G401.6 (cell line): ENCODE results near the gene SMIM41.

ENCODE experiments used
- FAIRE-seq: peaks from 2 replicates; lab custom pipeline; 2012; peaks lifted over from hg19 to GRCh38; lab: Jason Lieb, UNC

Gene SMIM41

DNA sequence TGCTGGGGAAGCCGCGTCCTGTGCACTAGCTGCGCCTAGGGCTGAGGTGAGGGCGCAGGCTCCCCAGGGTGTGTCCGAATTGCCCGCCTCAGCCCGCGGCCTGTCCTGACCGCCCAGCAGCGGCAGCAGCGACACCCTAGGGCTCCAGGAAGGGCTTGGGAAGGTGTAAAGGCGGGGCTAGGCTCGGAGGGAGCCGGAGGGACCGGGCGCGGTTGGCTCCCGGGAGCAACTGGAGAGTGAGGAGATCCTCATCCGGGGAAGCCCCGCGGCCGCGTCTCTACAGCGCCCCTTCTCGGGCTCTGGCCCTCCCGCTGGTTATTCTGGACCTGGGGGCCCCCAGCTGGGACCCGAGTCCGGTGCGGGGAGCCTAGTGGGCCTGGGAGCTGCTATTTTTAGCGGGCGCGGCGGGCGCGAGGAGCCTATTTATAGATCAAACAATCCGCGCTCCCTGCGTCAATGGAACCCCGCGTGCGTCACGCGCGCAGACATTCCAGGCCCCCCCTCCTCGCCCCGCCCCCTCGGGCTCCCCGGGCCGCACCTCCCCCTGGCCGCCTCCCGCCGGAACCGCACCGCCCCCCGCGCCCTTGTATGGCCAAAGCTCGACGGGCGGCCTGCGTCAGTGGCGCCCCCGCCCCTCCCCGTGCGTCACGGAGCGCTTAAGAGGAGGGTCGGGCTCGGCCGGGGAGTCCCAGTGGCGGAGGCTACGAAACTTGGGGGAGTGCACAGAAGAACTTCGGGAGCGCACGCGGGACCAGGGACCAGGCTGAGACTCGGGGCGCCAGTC, 28.6 kb upstream of the SMIM41 start, which contains the start of gene NR4A1:
Gene NR4A1, plus strand, starts transcription at position 685 of the 784 bp plus-strand sequence. CDS start 2,887 bp downstream, outside the sequence.
- FAIRE-seq: no peak

DNA sequence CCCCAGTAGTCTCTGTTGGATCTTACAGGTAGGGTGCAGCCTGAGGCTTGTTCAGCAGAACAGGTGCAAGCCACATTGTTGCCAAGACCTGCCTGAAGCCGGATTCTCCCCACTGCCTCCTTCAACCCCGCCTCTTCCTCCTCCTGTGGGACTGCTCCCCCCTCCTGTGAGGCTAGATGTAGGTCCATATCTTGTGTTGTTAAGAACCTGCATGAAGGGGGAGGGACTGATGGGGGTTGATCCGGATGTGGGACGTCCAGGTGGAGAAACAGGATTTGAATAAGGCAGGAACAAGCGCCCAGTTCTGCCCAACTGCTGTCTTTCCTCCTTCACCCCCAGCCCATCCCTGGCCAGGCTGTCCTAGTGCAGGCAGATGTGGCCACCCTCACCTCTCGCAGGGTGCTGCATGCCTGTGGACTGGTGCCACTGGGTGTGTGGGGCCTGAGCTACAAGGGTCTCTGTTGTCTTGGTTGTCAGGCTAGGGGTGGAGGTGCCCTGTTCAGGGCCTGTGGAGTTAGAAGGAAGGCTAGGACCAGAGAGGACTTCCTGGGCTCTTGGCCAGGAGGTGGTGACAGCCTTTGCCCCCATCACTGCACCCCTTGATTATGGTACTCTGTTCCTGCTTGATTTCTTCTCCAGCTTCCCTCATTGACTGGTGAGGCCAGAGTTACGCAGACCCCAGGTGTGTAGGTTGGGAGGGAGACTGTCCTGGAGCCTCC, 26.9 kb upstream of the SMIM41 start:
- FAIRE-seq: no peak

DNA sequence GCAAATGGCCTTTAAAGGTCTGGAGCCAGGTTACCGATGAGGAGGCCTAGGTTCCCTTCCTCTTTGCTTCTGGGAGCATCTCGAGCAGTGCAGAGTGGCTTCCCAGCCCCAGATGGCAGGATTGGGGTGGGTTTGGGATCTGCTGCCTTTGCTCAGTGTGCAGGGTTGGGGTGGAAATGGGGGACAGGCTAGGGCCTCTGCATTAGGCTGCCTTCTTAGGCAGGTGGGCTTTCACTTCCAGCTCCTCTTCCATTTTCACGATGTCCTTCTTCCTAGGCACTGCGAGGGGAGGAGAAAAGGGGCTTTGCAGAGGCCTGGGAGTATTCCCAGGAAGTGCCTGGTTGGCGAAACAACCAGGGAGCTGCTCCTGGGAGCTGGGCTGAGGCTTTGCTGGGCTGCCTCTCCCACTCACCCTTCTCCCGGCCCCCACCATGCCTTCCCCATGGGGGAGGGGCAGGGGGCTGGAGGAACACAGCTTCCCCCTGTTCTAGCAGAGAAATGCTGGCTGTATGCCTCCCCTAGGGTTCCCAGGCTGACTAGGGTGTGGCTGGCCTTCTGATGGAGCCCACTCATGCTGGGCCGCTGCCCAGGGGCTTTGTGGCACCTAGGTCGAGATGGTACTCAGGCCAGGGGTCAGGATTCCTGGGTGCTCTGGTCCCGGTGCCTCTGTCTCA, 25.8 kb upstream of the SMIM41 start:
- FAIRE-seq: no peak

GRCh38 chr12:52054231-52054832, 25.2 kb upstream of the SMIM41 start:
- FAIRE-seq: no peak

DNA sequence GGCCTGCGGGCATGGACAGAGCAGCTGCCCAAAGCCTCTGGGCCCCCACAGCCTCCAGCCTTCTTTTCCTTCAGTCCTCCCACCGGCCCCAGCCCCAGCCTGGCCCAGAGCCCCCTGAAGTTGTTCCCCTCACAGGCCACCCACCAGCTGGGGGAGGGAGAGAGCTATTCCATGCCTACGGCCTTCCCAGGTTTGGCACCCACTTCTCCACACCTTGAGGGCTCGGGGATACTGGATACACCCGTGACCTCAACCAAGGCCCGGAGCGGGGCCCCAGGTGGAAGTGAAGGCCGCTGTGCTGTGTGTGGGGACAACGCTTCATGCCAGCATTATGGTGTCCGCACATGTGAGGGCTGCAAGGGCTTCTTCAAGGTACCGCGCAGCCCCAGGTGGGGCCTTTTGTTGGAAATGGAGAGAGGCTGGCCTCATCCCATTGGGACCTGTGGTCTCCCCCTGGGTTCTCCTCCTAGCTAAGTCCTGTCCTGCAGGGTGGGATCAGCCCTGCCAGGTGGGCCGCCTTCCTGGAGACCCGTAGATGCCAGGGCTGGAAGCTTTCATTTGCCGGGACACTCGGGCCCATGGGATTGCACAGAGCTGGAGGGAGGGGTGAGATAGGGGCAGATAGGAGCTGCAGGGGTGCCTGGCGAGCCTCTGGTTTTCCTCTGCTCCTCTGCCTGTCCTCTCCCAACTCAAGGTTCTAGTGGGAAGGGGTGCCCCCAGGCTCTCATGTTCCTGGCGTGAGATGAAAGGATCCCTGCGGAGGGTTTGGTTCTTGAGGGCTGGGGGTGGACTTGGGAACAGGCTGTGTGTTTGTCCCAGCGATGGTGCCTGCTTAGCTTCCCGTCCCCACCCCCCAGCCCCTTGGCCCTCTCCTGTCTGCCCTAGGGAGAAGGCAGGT, 24.4 kb upstream of the SMIM41 start:
- FAIRE-seq: no peak

DNA sequence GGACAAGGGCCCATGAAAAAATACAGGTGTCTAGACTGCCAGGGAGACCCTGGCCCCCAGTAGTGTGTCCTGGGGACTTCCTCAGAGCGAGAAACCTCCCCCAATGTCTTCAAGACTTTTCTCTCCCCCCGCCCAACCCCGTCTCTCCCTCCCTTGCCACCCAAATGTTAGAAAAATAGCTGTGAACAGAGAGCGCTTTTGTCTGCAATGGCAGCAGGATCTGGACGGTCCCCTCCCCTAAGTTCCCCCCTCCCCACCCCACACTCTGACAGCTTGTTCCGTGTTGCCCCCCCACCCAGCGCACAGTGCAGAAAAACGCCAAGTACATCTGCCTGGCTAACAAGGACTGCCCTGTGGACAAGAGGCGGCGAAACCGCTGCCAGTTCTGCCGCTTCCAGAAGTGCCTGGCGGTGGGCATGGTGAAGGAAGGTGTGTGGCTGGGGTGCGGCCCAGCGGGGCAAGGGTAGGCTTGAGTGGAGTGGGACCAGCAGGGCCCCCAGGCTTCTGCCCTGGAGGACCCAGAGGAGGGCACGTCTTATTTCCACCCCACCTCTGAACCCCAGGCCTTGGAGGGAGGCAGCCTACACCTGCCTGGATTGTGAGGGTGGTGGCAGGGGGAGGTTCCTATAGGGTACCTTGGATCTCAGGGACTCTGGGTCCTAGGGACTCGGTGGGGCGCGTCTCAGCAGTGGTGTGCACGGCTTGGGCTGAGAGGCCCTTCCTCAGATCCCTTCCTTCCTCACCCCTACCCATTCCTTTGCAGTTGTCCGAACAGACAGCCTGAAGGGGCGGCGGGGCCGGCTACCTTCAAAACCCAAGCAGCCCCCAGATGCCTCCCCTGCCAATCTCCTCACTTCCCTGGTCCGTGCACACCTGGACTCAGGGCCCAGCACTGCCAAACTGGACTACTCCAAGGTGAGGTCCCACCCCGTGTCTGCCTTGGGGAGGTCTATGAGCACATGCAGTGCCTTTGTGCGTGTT, 23.5 kb upstream of the SMIM41 start:
- no peak for FAIRE-seq

- no peak for FAIRE-seq
Measured at GRCh38 chr12:52056801-52057637, 22.5 kb upstream of the SMIM41 start.

DNA sequence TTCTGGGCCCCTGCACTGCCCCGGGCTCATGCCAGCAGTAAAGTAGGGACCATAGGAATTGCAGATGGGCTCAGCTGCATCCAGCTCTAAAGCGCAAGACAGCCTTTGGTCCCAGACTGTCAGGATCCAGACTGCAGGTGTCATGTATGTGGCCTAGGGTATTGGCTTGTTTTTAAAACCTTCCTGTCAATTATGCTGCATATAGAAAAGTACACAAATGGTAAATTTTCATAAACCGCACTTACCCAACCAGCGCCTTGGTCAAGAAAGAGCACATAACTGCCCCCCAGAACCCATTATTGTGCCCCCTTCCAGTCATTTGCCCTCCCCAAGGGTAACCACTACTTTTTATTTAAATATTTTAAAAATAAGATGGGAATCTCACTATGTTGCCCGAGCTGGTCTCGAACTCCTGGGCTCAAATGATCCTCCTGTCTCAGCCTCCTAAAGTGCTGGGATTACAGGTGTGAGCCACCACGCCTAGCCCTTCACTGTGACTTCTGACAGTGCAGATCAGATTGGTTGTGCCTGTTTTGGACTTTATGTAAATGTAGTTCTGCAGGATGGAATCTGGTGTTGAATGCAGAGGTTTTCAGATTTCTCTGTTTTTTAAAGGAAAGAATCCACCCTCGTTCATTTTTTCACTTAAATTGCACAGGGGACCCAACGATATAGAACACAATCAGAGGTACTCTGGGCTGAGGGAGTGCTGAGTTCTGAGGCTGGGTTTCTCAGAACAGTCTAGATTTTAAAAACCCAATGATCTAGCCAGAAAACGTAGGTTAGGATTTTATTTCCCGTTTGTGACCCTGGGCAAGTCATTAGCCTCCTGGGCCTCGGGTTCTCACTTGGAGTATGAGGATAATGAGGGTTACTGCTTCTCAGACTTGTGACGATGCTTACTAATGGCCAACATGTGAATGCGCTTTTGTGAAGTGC, 21.6 kb upstream of the SMIM41 start:
- FAIRE-seq: no peak

GRCh38 chr12:52058631-52059361, 20.7 kb upstream of the SMIM41 start:
- no peak for FAIRE-seq

DNA sequence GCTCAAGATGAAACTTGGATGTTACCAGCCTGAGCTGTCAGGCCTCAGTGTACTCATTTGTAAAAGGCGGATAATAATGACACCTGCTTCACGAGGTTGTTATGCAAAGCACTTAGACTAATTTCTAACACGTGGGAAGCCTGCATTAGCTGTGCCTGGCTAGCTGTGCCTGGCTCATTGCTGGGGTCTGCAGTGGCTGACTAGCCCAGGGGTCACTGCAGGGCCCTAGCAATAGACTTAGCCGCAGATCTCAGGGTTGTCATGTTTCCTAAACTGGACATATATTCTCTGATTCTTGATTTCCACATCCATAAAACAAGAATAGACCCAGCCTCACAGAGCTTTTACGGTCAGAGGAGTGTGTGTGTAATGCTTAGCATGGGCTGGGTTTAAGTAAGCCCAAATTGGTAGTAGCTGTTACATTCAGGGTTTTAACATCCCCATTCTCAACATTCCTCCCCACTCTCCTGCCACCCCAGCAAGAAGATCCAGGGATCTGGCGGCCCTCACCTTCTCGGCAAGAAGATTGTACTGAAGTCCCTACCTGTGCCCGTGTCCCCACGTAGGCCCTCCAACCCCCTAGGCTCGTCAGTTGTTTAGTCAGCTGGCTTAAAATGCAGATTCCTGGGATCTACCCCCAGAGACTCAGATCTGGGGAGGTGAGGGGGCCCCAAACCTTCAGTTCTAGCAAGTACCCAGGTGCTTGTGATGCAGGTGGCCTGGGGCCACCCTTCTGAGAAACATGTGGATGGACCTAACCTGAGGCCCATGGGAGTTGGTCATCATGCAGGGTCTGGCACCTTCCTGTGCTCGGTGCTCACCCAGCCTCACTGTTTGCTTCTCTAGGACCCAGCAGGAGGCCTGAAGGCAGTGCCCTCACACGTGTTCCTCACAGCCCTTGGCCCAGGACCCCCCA, 19.7 kb upstream of the SMIM41 start:
- FAIRE-seq: no peak

DNA sequence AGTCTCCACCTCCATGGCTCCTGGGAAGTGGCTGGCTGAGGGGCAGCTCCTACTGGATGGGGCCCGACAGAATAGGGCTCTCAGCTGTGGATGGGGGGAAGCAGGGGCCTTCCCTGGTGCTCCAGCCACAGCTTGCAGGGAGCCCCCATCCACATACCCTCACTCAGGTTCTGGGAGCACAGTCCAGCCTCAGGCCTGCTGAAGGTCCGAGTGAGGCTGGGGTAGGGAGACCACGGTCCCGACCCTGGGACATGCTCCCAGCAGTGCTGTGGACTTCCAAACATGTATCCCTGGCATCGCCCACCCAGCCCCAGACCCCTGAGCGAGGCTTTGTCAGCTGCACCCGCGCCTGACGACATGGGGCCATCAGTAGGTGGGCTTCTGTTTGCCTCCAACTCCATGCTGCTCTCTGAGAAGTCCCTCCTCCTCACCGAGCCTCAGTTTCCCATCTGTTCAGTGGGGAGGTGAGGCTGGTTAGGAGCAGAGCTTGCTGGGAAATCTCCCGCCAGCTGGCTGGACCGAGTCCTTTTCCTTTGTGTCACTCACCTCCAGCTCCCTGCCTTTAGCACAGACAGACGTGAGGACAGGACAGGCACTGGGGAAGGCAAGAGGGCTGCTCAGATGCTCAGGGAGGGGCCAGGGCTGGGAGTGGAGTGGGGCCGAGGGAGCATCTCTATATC, 18.9 kb upstream of the SMIM41 start:
- no peak for FAIRE-seq

DNA sequence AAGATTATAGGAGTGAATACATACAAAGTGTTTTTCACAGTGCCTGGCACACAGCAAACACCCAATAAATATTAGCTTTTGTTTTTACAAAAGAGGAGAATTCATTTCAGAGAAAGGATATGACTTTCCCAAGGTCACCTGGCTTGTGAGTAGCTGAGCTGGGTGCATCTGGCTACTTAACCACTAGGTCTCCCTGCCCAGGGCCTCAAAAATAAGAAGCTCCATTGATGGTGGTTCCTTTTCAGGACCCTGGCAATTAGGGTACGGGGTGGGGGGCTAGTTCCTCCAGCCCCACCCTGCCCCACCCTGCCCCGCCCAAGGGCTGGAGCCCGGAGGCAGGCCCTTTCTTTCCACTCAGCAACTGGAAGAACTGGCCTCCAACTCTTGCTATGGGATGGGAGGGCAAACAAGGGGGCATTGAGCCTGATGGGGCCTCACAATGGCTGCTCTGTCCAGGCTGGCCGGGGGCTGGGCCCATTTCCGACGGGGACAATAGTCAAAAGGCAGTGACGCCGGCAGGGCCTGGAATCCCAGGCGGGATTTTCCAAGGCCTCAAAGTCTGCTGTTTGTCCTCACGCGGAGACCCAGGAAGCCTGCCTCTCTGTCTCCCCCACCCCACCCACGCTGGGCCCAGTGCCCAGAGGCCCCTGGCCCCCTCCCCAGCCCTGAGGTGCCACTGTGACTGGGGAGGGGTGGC, 17.9 kb upstream of the SMIM41 start:
- FAIRE-seq: no peak

GRCh38 chr12:52062167-52063081, 17.1 kb upstream of the SMIM41 start:
- no peak for FAIRE-seq
